22Rv1 (cell line): ENCODE results near the gene BYSL.

Experiments
- ZFX ChIP-seq: fragments of 450-650 bp; IDR thresholded peaks from 2 replicates; pipeline ENCODE4 v1.6.1; 2017; ENCODE audit warnings: antibody characterized with exemption, borderline replicate concordance
- TF ChIP-seq, protein P1 (sequence below): fragments of 450-650 bp; IDR thresholded peaks from 2 replicates; pipeline ENCODE4 v1.5.1; 2017; ENCODE audit warnings: mild to moderate bottlenecking

DNA sequence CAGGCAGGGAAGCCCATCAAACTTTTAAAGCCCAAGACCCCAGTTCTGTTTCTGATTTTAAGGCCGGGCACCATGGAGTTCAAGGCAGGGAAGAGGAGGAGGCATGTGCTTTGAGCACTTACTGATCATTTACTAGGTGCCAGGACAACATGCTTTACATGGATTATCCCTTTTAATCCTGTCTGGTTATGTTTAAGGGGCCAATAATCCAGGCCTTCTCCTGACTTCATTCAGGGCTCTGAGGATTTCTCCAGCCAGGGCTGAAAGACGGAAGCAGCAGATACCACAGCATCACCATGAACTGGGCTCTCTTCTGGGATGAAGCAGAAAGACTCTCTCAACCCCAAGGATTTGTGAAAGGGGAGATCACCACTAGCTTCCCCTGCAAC is 16.2 kb downstream of the BYSL start:
- TF ChIP-seq, protein P1, sequence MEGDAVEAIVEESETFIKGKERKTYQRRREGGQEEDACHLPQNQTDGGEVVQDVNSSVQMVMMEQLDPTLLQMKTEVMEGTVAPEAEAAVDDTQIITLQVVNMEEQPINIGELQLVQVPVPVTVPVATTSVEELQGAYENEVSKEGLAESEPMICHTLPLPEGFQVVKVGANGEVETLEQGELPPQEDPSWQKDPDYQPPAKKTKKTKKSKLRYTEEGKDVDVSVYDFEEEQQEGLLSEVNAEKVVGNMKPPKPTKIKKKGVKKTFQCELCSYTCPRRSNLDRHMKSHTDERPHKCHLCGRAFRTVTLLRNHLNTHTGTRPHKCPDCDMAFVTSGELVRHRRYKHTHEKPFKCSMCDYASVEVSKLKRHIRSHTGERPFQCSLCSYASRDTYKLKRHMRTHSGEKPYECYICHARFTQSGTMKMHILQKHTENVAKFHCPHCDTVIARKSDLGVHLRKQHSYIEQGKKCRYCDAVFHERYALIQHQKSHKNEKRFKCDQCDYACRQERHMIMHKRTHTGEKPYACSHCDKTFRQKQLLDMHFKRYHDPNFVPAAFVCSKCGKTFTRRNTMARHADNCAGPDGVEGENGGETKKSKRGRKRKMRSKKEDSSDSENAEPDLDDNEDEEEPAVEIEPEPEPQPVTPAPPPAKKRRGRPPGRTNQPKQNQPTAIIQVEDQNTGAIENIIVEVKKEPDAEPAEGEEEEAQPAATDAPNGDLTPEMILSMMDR, result no peak
- TF ChIP-seq ZFX, result no peak
